Progenitor cell of endocrine pancreas (in vitro differentiated cells): ENCODE data around the gene RRAGA. TPM values are rescaled to one million over a fixed set of nuclear protein-coding genes. Genes with fewer than 3 reads are reported as not detected.
"Not testable (repeated sequence)": the region's sequence is repeated elsewhere in the genome, so short reads cannot be mapped to it uniquely, and the experiment has no call there.

Experiments
- DNase-seq: peaks from one replicate; pipeline ENCODE4 v3.0.0; 2021; ENCODE audit warnings: low spot score; ENCODE audit not compliant: unreplicated experiment
- H3K27ac Mint-ChIP-seq: 2 replicates; pipeline ENCODE4 v1.8.0; 2021; ENCODE audit warnings: mild to moderate bottlenecking, moderate library complexity, mixed read lengths
- H3K27me3 Mint-ChIP-seq: 2 replicates; pipeline ENCODE4 v1.8.0; 2021; ENCODE audit warnings: mixed read lengths
- H3K36me3 Mint-ChIP-seq: 2 replicates; pipeline ENCODE4 v1.8.0; 2022; ENCODE audit warnings: mixed read lengths; ENCODE audit not compliant: insufficient read depth
- H3K4me1 Mint-ChIP-seq: 2 replicates; pipeline ENCODE4 v1.8.0; 2021; ENCODE audit warnings: low read depth, mixed read lengths
- H3K4me3 Mint-ChIP-seq: 2 replicates; pipeline ENCODE4 v1.8.0; 2021; ENCODE audit warnings: low read depth, mild to moderate bottlenecking, moderate library complexity, mixed read lengths
- H3K9me3 Mint-ChIP-seq: 2 replicates; pipeline ENCODE4 v1.8.0; 2021; ENCODE audit warnings: low read depth, mixed read lengths
- CTCF ChIP-seq: fragments of 200-600 bp; sonication (generic); IDR thresholded peaks from one replicate; pipeline ENCODE4 v1.5.0; 2021; ENCODE audit warnings: antibody characterized with exemption, mild to moderate bottlenecking; ENCODE audit not compliant: unreplicated experiment
- long read RNA-seq: library from polyadenylated mRNA; unstranded; transcript quantifications from one replicate; pipeline ENCODE4 v2.0.0, GENCODE V29; 2020
- total RNA-seq: library from RNA; stranded (reverse); gene quantifications from 2 replicates; pipeline ENCODE4 v1.2.1, GENCODE V29; 2021

Gene RRAGA, protein sequence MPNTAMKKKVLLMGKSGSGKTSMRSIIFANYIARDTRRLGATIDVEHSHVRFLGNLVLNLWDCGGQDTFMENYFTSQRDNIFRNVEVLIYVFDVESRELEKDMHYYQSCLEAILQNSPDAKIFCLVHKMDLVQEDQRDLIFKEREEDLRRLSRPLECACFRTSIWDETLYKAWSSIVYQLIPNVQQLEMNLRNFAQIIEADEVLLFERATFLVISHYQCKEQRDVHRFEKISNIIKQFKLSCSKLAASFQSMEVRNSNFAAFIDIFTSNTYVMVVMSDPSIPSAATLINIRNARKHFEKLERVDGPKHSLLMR
- total RNA-seq = 52.6 and 53.3 TPM in 2 replicates
- long read RNA-seq, transcript RRAGA-201 (1 exons, 1,589 nt) = major isoform, 213 of 213 reads
- long read RNA-seq, partial matches to known transcripts = 0 of 213 reads
- long read RNA-seq, other reads (novel, unspliced or antisense) = 0 of 213 reads

GRCh38 chr9:19048966-19049916 is at the start of gene RRAGA:
Gene RRAGA, plus strand, starts transcription at chr9:19049427. Its CDS starts 233 bp downstream, at chr9:19049660.
- Mint-ChIP-seq H3K9me3 (no peaks in the 10 kb centered on the region), H3K4me1 (peaks cover 22% of the 10 kb centered on the region), H3K4me3 (peak within 1 kb of the TSS; percentile 85), H3K27ac (peak within 1 kb of the TSS; percentile 99), H3K27me3 (no peaks in the 10 kb centered on the region), H3K36me3 (no peaks in the 10 kb centered on the region)
- DNase-seq = peak; percentile 91
- peak; percentile 91 for TF ChIP-seq CTCF

- Mint-ChIP-seq H3K27ac (no peak overlapping the region), H3K4me1 (no peaks in the 10 kb centered on the region), H3K9me3 (peaks cover 34% of the 10 kb centered on the region), H3K36me3 (peaks cover 2% of the 10 kb centered on the region), H3K4me3 (no peak overlapping the region), H3K27me3 (no peaks in the 10 kb centered on the region)
- no peak for DNase-seq
- no peak for TF ChIP-seq CTCF
These were observed 49.1 kb upstream of the RRAGA start for GRCh38 chr9:19000133-19000532.

DNA sequence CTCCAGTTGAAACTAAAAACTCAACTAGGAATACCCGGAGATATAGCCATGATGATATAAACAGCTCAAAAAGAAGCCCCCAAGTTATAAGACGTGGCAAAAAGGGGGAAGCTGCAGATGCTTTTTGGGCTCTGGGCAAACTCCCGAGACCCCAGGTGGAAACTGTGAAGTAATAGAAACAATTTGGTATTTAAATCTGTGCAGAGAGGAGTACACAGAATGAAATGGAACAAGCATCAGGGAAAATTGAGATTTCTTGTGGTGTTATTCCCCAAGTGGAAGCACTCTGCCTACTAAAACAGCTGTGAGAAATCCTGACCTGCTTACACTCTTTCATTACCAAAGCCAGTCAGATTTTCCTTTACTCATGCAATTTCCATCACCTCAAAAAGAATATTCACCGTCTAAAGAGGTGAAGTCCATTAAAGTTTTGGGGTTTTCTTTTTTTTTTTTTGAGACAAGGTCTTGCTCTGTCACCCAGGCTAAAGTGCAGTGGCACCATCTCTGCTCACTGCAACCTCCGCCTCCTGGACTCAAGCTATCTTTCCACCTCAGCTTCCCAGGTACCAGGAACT is 39.7 kb upstream of the RRAGA start:
- H3K27me3 Mint-ChIP-seq = no peaks in the 10 kb centered on the region
- no peaks in the 10 kb centered on the region for H3K9me3 Mint-ChIP-seq
- H3K4me1 Mint-ChIP-seq = peaks cover 7% of the 10 kb centered on the region
- no peak for DNase-seq
- H3K27ac Mint-ChIP-seq = no peak overlapping the region
- no peak for TF ChIP-seq CTCF
- no peaks in the 10 kb centered on the region for H3K36me3 Mint-ChIP-seq
- H3K4me3 Mint-ChIP-seq = no peak overlapping the region

DNA sequence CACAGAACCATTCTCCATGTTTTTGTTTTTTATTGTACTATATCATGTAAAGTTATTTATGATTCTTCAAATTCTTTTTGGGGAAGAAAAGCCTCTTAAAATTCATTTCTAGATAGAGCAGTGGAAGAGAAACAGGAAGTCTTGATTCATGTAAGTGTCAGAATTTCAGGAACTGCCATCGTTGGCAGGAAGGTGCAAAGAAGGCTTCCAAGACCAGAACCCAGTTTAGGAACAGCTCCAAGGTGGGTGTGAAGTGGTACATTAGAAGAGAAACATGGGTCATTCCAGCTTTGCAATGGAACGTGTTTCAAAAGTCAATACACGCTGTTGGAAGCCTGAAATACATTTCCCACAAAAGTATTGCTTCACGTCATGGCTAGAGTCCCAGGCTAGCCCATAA is 31.0 kb upstream of the RRAGA start:
- H3K4me1 Mint-ChIP-seq = no peaks in the 10 kb centered on the region
- no peak overlapping the region for H3K4me3 Mint-ChIP-seq
- TF ChIP-seq CTCF = no peak
- H3K36me3 Mint-ChIP-seq = no peaks in the 10 kb centered on the region
- H3K9me3 Mint-ChIP-seq = no peaks in the 10 kb centered on the region
- no peaks in the 10 kb centered on the region for H3K27me3 Mint-ChIP-seq
- DNase-seq = no peak
- H3K27ac Mint-ChIP-seq = no peak overlapping the region

DNA sequence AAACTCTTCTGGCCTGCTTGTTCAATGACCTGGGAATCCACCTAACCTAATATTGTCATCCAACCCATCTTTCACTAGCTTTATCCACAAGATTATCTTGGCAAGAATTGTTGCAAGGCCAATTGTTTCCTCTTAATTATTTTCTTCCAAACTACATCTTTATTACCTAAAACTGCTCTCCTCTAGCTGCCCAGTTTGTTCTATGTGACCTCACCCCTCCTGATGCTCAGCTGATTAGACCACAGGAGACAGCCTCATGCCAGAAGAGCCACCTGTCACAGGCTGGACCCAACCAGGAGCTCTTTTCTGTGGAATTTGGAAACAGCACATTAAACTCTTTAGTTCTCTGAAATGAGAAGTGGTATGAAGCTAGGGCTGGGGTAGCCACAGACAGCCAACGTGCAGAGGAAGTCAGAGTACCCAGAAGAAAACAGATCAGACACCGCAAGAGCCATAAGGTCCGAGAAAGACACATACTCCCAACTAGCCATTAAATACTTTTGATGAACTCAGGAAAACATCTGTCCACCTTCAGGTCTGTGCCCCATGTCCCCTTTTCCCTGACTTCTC is 28.3 kb upstream of the RRAGA start:
- TF ChIP-seq CTCF = no peak
- no peaks in the 10 kb centered on the region for H3K4me1 Mint-ChIP-seq
- H3K4me3 Mint-ChIP-seq = no peak overlapping the region
- DNase-seq = no peak
- no peaks in the 10 kb centered on the region for H3K9me3 Mint-ChIP-seq
- H3K27me3 Mint-ChIP-seq = no peaks in the 10 kb centered on the region
- no peak overlapping the region for H3K27ac Mint-ChIP-seq
- H3K36me3 Mint-ChIP-seq = no peaks in the 10 kb centered on the region

GRCh38 chr9:19021649-19022048 is 27.6 kb upstream of the RRAGA start:
- H3K27ac Mint-ChIP-seq, DNase-seq, H3K9me3 Mint-ChIP-seq, H3K27me3 Mint-ChIP-seq, H3K4me1 Mint-ChIP-seq, H3K4me3 Mint-ChIP-seq, H3K36me3 Mint-ChIP-seq: not testable (repeated sequence)
